ENCODE measurements around the gene MICALL1. TPM values are rescaled to one million over a fixed set of nuclear protein-coding genes. Genes with fewer than 3 reads are reported as not detected.

MICALL1 gene
- polyA plus RNA-seq, 2 of the 4 experiments (the other 2 are of a cell fraction), result 10.4 to 18.6 TPM

GRCh38 chr22:37894939-37895670, 11.0 kb upstream of the MICALL1 start:
- WGBS (ENCODE audit: missing lambda C conversion rate), result 75% methylated on average over 8 of the region's 8 CpGs
- Histone ChIP-seq H3K4me2 (no peak overlapping the region), H3K27ac (peak overlapping the region in 1 of 2 experiments; percentile 56; a peak in 2 of 6 replicates), H3K4me1 (peaks cover 43% of the 10 kb centered on the region), H3K4me3 (no peak overlapping the region), H3K9me3 (no peaks in the 10 kb centered on the region)
- FAIRE-seq (no peak), ATAC-seq (peak; percentile 7 to 9; a peak in 3 of 6 replicates), DNase-seq (ENCODE audit: low read depth in 1 of 2, low spot score in 1 of 2) (no peak)
- ChIA-PET CTCF (interaction anchor here (1.8 to 5.3 kb wide), 2 partner anchors 32 to 36 kb away, joined by 5 to 23 read pairs; no protein-coding TSS in a partner anchor), POLR2A (no interaction called here)
- TF ChIP-seq HOXB13 (CRISPR knock-in tag; IDR thresholded peaks at IDR 0.05; ENCODE audit: low read depth) (no peak), PBX3 (IDR thresholded peaks at IDR 0.05) (no peak), NFE2L2 (conservative IDR thresholded peaks at IDR 0.05; ENCODE audit: low read length) (no peak), RNF2 (IDR thresholded peaks at IDR 0.05; ENCODE audit: borderline replicate concordance, low read depth) (no peak), RFX5 (IDR thresholded peaks at IDR 0.05) (no peak), ELK1 (IDR thresholded peaks at IDR 0.05; ENCODE audit: low read depth, low read length) (no peak), FOSL2 (IDR thresholded peaks at IDR 0.05) (no peak), FOSL2 (CRISPR knock-in tag; IDR thresholded peaks at IDR 0.05) (no peak), MYC (IDR thresholded peaks at IDR 0.05; ENCODE audit: borderline replicate concordance, low read length) (no peak), CBX8 (IDR thresholded peaks at IDR 0.05) (no peak), POLR2AphosphoS2 (conservative IDR thresholded peaks at IDR 0.05; ENCODE audit: low read length) (no peak), HES2 (IDR thresholded peaks at IDR 0.05) (no peak), BCL3 (IDR thresholded peaks at IDR 0.05) (no peak), ZNF302 (CRISPR knock-in tag; IDR thresholded peaks at IDR 0.05) (no peak), MAZ (IDR thresholded peaks at IDR 0.05; ENCODE audit: borderline replicate concordance, low read depth, low read length) (no peak), RARB (CRISPR knock-in tag; IDR thresholded peaks at IDR 0.05) (no peak)

- no peaks in the 10 kb centered on the region for H3K9me3 ChIP-seq
- 59% methylated on average over 5 of the region's 5 CpGs for WGBS (ENCODE audit: missing lambda C conversion rate)
- DNase-seq (ENCODE audit: low read depth in 1 of 2, low spot score in 1 of 2), result no peak
- no peak for FAIRE-seq
- no peak for TF ChIP-seq TP53 (CRISPR knock-in tag; IDR thresholded peaks at IDR 0.05)
- POLR2A ChIA-PET, result interaction anchor here (0.5 to 1.9 kb wide), 2 partner anchors 10 to 28 kb away, joined by 4 to 7 read pairs; partner anchors contain the start of gene MICALL1
- CTCF ChIA-PET, result interaction anchor here (0.6 to 5.3 kb wide), 5 partner anchors 8 to 34 kb away, joined by 3 to 23 read pairs (median 4); no protein-coding TSS in a partner anchor
- no peak overlapping the region for H3K4me3 ChIP-seq
- no peak overlapping the region for H3K4me2 ChIP-seq
- H3K4me1 ChIP-seq, result peaks cover 43% of the 10 kb centered on the region
- ATAC-seq, result peak in 1 of 2 experiments; percentile 11; a peak in 1 of 6 replicates
- H3K27ac ChIP-seq, result peak overlapping the region; percentile 30 to 71; a peak in 3 of 6 replicates
Observed at GRCh38 chr22:37896181-37896592, 9.9 kb upstream of the MICALL1 start.

- H3K9me3 ChIP-seq, result no peaks in the 10 kb centered on the region
- FAIRE-seq, result no peak
- no peak overlapping the region for H3K4me3 ChIP-seq
- no peak for ATAC-seq
- no peak overlapping the region for H3K4me2 ChIP-seq
- ChIA-PET POLR2A (interaction anchor here (1.9 kb wide), 1 partner anchor 9 kb away, joined by 7 read pairs; the partner anchor contains the start of gene MICALL1), CTCF (interaction anchor here (0.6 to 5.3 kb wide), 5 partner anchors 8 to 34 kb away, joined by 3 to 23 read pairs (median 4); no protein-coding TSS in a partner anchor)
- H3K27ac ChIP-seq, result peak overlapping the region in 1 of 2 experiments; percentile 40; a peak in 3 of 6 replicates
- no peak for DNase-seq (ENCODE audit: low read depth in 1 of 2, low spot score in 1 of 2)
- 86% methylated on average over 3 of the region's 3 CpGs for WGBS (ENCODE audit: missing lambda C conversion rate)
- peaks cover 43% of the 10 kb centered on the region for H3K4me1 ChIP-seq
- TF ChIP-seq CHD2 (IDR thresholded peaks at IDR 0.05; ENCODE audit: low read length, partially characterized antibody), result no peak
- TF ChIP-seq USF2 (IDR thresholded peaks at IDR 0.05), result no peak
- no peak for TF ChIP-seq ZFP36 (IDR thresholded peaks at IDR 0.05; ENCODE audit: borderline replicate concordance, partially characterized antibody)
- no peak for TF ChIP-seq RARB (CRISPR knock-in tag; IDR thresholded peaks at IDR 0.05)
- no peak for TF ChIP-seq ZSCAN20 (CRISPR knock-in tag; IDR thresholded peaks at IDR 0.05)
- no peak for TF ChIP-seq FOSL2 (IDR thresholded peaks at IDR 0.05)
- TF ChIP-seq FOSL2 (CRISPR knock-in tag; IDR thresholded peaks at IDR 0.05), result no peak
- no peak for TF ChIP-seq MYC (IDR thresholded peaks at IDR 0.05; ENCODE audit: borderline replicate concordance, low read length)
- TF ChIP-seq RFX5 (IDR thresholded peaks at IDR 0.05), result no peak
- TF ChIP-seq NPAS2 (CRISPR knock-in tag; IDR thresholded peaks at IDR 0.05; ENCODE audit: borderline replicate concordance), result no peak
- TF ChIP-seq HOXB13 (CRISPR knock-in tag; IDR thresholded peaks at IDR 0.05; ENCODE audit: low read depth), result no peak
- TF ChIP-seq RAD21 (conservative IDR thresholded peaks at IDR 0.05 in 1 of 2, IDR thresholded peaks at IDR 0.05 in 1 of 2), result no peak
- no peak for TF ChIP-seq E2F6 (IDR thresholded peaks at IDR 0.05; ENCODE audit: borderline replicate concordance, low read depth)
- TF ChIP-seq ATOH8 (CRISPR knock-in tag; IDR thresholded peaks at IDR 0.05; ENCODE audit: low read depth), result no peak
Observed at GRCh38 chr22:37896939-37897338, 9.2 kb upstream of the MICALL1 start.

Measured in A549 (cell line).